ENCODE measurements around the gene DDC. TPM values are rescaled to one million over a fixed set of nuclear protein-coding genes. Genes with fewer than 3 reads are reported as not detected.

The DDC gene
- total and polyA plus RNA-seq, 5 donors = 0.41 to 0.50 TPM; not detected in 3

DNA sequence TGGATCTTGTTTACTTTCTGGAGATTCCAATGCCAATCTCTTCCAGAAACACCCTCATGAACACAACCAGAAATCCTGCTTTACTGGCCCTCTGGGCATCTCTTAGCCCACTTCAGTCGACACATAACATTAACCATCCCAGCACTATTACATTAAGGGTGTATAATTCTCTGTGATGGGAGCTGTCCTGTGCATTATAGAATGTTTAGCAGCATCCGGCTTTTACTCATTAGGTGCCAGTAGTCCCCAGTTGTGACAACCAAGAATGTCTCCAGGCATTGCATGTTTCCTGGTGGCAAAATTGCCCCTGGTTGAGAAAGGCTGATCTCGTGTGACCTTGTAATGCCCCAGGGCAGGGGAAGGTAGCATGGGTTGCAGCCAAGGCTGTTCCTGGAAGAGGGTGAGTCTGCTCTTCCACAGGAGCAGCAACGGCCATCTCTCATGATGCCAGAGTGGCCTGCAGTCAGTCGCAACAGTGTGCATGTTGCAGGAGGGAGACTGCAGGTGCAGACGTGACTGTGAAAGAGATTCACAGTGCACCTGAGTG, 2.6 kb upstream of the DDC start:
- Histone ChIP-seq H3K27me3 (ENCODE audit: control insufficient read depth, insufficient read depth) (no peaks in the 10 kb centered on the region), H3K27ac (ENCODE audit: low read length) (no peak overlapping the region), H3K4me3 (ENCODE audit: low read length) (no peak overlapping the region), H3K4me1 (ENCODE audit: control insufficient read depth, insufficient read depth, low read length) (no peaks in the 10 kb centered on the region), H3K9me3 (ENCODE audit: control insufficient read depth, low read length) (no peaks in the 10 kb centered on the region)
- intact Hi-C loops (cut with DNase I) = loop anchor here in 1 of 4 donors (10.0 kb wide), 1 partner anchor 323 kb away; no protein-coding TSS in a partner anchor
- WGBS = 81% methylated on average over 6 of the region's 6 CpGs
- DNase-seq = no peak
- no peak for ATAC-seq

GRCh38 chr7:50565977-50566376, 772 bp upstream of the DDC start:
- intact Hi-C loops (cut with DNase I) = loop anchor here in 1 of 4 donors (10.0 kb wide), 1 partner anchor 321 kb away; no protein-coding TSS in a partner anchor
- no peaks in the 10 kb centered on the region for H3K9me3 ChIP-seq (ENCODE audit: control insufficient read depth, low read length)
- H3K27me3 ChIP-seq (ENCODE audit: control insufficient read depth, insufficient read depth) = no peaks in the 10 kb centered on the region
- ATAC-seq (no peak), DNase-seq (no peak)
- no peak overlapping the region for H3K27ac ChIP-seq (ENCODE audit: low read length)
- no peak overlapping the region for H3K4me3 ChIP-seq (ENCODE audit: low read length)
- no peaks in the 10 kb centered on the region for H3K4me1 ChIP-seq (ENCODE audit: control insufficient read depth, insufficient read depth, low read length)
- WGBS = 67% methylated on average over 5 of the region's 5 CpGs

GRCh38 chr7:50565559-50565916, 333 bp upstream of the DDC start:
- no peak for ATAC-seq
- intact Hi-C loops (cut with DNase I) = loop anchor here in 1 of 4 donors (10.0 kb wide), 1 partner anchor 321 kb away; no protein-coding TSS in a partner anchor
- H3K4me3 ChIP-seq (ENCODE audit: low read length) = no peak overlapping the region
- H3K27me3 ChIP-seq (ENCODE audit: control insufficient read depth, insufficient read depth) = no peaks in the 10 kb centered on the region
- no peak overlapping the region for H3K27ac ChIP-seq (ENCODE audit: low read length)
- DNase-seq = no peak
- no peaks in the 10 kb centered on the region for H3K9me3 ChIP-seq (ENCODE audit: control insufficient read depth, low read length)
- 79% methylated on average over 2 of the region's 2 CpGs for WGBS
- no peaks in the 10 kb centered on the region for H3K4me1 ChIP-seq (ENCODE audit: control insufficient read depth, insufficient read depth, low read length)

DNA sequence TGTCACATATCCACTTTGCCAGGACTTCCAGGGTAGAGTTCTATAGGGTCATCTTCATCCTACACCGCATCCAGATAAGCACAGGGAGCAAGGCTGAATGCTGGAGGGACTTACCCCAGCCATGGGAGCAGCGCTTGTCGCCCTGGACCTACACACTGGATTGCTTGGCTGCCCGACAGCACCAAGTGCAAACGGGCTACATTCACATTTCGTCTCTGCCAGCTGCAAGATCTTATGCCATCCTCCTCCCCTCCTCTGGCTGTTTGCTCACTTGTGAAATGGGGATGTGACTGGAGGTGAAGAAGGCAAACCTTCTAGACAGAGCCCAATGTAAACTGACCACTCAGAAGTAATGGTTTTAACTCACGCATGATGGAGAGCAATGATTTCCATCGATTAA, 1.0 kb downstream of the DDC start:
- intact Hi-C loops (cut with DNase I) = loop anchor here in 1 of 4 donors (10.0 kb wide), 1 partner anchor 319 kb away; no protein-coding TSS in a partner anchor

DNA sequence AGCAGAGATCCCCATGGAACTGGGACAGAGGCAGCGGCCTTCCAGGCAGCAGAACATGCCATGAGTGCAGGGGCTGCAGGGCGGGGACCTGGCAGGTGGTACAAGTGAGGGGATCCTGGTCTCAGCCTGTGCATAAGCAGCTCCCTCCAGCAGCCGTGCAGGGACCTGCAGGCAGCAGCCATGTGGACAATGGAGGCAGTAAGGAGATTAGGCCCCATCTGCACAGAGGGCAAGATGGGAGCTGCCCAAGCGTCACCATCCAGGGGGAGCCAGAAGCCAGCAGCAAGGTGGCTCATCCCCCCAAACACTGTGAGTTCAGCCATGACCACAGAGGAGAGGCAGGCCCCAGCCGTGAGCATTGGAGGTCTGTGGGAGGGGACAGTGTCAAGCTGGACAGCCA, 3.1 kb downstream of the DDC start:
- ATAC-seq = no peak
- H3K9me3 ChIP-seq (ENCODE audit: control insufficient read depth, low read length) = no peaks in the 10 kb centered on the region
- 74% methylated on average over 5 of the region's 5 CpGs for WGBS
- no peak overlapping the region for H3K27ac ChIP-seq (ENCODE audit: low read length)
- H3K27me3 ChIP-seq (ENCODE audit: control insufficient read depth, insufficient read depth) = no peaks in the 10 kb centered on the region
- H3K4me3 ChIP-seq (ENCODE audit: low read length) = no peak overlapping the region
- no peaks in the 10 kb centered on the region for H3K4me1 ChIP-seq (ENCODE audit: control insufficient read depth, insufficient read depth, low read length)
- intact Hi-C loops (cut with DNase I) = loop anchor here in 1 of 4 donors (10.0 kb wide), 1 partner anchor 317 kb away; no protein-coding TSS in a partner anchor
- DNase-seq = no peak

More for the DNA sequence above, 1.0 kb downstream of the DDC start:
- ATAC-seq = no peak
- H3K27ac ChIP-seq (ENCODE audit: low read length) = no peak overlapping the region
- no peaks in the 10 kb centered on the region for H3K9me3 ChIP-seq (ENCODE audit: control insufficient read depth, low read length)
- WGBS = 83% methylated on average over 8 of the region's 8 CpGs
- H3K4me3 ChIP-seq (ENCODE audit: low read length) = no peak overlapping the region
- H3K27me3 ChIP-seq (ENCODE audit: control insufficient read depth, insufficient read depth) = no peaks in the 10 kb centered on the region
- H3K4me1 ChIP-seq (ENCODE audit: control insufficient read depth, insufficient read depth, low read length) = no peaks in the 10 kb centered on the region
- no peak for DNase-seq

GRCh38 chr7:50560865-50561351, 4.3 kb downstream of the DDC start:
- Histone ChIP-seq H3K9me3 (ENCODE audit: control insufficient read depth, low read length) (no peaks in the 10 kb centered on the region), H3K4me3 (ENCODE audit: low read length) (no peak overlapping the region), H3K27me3 (ENCODE audit: control insufficient read depth, insufficient read depth) (no peaks in the 10 kb centered on the region), H3K27ac (ENCODE audit: low read length) (no peak overlapping the region), H3K4me1 (ENCODE audit: control insufficient read depth, insufficient read depth, low read length) (no peaks in the 10 kb centered on the region)
- intact Hi-C loops (cut with DNase I) = loop anchor here in 1 of 4 donors (10.0 kb wide), 1 partner anchor 316 kb away; no protein-coding TSS in a partner anchor
- WGBS = 33% methylated on average over 9 of the region's 9 CpGs
- ATAC-seq = no peak
- DNase-seq = no peak

- ATAC-seq = no peak
- no peak overlapping the region for H3K27ac ChIP-seq (ENCODE audit: low read length)
- H3K9me3 ChIP-seq (ENCODE audit: control insufficient read depth, low read length) = no peaks in the 10 kb centered on the region
- DNase-seq = no peak
- H3K27me3 ChIP-seq (ENCODE audit: control insufficient read depth, insufficient read depth) = no peaks in the 10 kb centered on the region
- no peaks in the 10 kb centered on the region for H3K4me1 ChIP-seq (ENCODE audit: control insufficient read depth, insufficient read depth, low read length)
- WGBS = 90% methylated on average over 7 of the region's 7 CpGs
- no peak overlapping the region for H3K4me3 ChIP-seq (ENCODE audit: low read length)
- intact Hi-C loops (cut with DNase I) = loop anchor here in 1 of 4 donors (10.0 kb wide), 1 partner anchor 315 kb away; no protein-coding TSS in a partner anchor
These were observed 5.3 kb downstream of the DDC start for GRCh38 chr7:50559881-50560280.

- no peaks in the 10 kb centered on the region for H3K9me3 ChIP-seq (ENCODE audit: control insufficient read depth, low read length)
- no peak overlapping the region for H3K27ac ChIP-seq (ENCODE audit: low read length)
- intact Hi-C loops (cut with DNase I) = no loop called here
- no peak for ATAC-seq
- H3K27me3 ChIP-seq (ENCODE audit: control insufficient read depth, insufficient read depth) = no peaks in the 10 kb centered on the region
- no peak for DNase-seq
- no peaks in the 10 kb centered on the region for H3K4me1 ChIP-seq (ENCODE audit: control insufficient read depth, insufficient read depth, low read length)
- 70% methylated on average over 5 of the region's 5 CpGs for WGBS
- H3K4me3 ChIP-seq (ENCODE audit: low read length) = no peak overlapping the region
These were observed 6.7 kb downstream of the DDC start for GRCh38 chr7:50558294-50559053.

GRCh38 chr7:50557099-50557498, 8.1 kb downstream of the DDC start:
- DNase-seq (no peak), ATAC-seq (no peak)
- Histone ChIP-seq H3K4me3 (ENCODE audit: low read length) (no peak overlapping the region), H3K27ac (ENCODE audit: low read length) (no peak overlapping the region), H3K4me1 (ENCODE audit: control insufficient read depth, insufficient read depth, low read length) (no peaks in the 10 kb centered on the region), H3K9me3 (ENCODE audit: control insufficient read depth, low read length) (no peaks in the 10 kb centered on the region), H3K27me3 (ENCODE audit: control insufficient read depth, insufficient read depth) (no peaks in the 10 kb centered on the region)
- 47% methylated on average over 2 of the region's 2 CpGs for WGBS
- intact Hi-C loops (cut with DNase I) = no loop called here

- H3K9me3 ChIP-seq (ENCODE audit: control insufficient read depth, low read length) = no peaks in the 10 kb centered on the region
- WGBS = 54% methylated on average over 8 of the region's 8 CpGs
- H3K27me3 ChIP-seq (ENCODE audit: control insufficient read depth, insufficient read depth) = no peaks in the 10 kb centered on the region
- no peak overlapping the region for H3K27ac ChIP-seq (ENCODE audit: low read length)
- ATAC-seq (peak in 1 of 2 donors; percentile 74), DNase-seq (no peak)
- no peaks in the 10 kb centered on the region for H3K4me1 ChIP-seq (ENCODE audit: control insufficient read depth, insufficient read depth, low read length)
- no peak overlapping the region for H3K4me3 ChIP-seq (ENCODE audit: low read length)
- intact Hi-C loops (cut with DNase I) = no loop called here
These were observed 8.8 kb downstream of the DDC start for GRCh38 chr7:50556247-50556991.
